Measurements from ENCODE around the gene FBP1.
"Not testable (repeated sequence)": the region's sequence is repeated elsewhere in the genome, so short reads cannot be mapped to it uniquely, and the experiment has no call there.

FBP1 gene

GRCh38 chr9:94568250-94568889 is 70.9 kb downstream of the FBP1 start:
- no peak for DNase-seq

GRCh38 chr9:94567271-94567670 is 72.0 kb downstream of the FBP1 start:
- DNase-seq = no peak

- no peak for DNase-seq
Measured at GRCh38 chr9:94566550-94566949, 72.8 kb downstream of the FBP1 start.

GRCh38 chr9:94564279-94564678 is 75.0 kb downstream of the FBP1 start:
- DNase-seq = not testable (repeated sequence)

DNA sequence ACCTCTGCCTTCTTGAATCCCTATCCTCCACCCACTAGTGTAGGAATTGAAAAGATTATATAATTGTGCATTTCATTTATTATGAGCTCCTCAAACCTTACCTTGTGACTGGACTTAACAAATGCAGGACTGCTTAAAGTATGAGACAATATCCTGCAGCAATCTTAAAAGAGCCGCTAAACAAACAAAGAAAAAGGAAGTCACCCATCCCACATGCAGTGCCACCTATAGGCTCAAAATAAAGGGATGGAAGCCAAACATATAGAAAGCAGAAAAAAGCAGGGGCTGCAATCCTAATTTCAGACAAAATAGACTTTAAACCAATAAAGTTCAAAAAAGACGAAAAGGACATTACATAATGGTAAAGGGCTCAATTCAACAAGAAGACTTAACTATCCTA is 75.8 kb downstream of the FBP1 start:
- DNase-seq = no peak

DNA sequence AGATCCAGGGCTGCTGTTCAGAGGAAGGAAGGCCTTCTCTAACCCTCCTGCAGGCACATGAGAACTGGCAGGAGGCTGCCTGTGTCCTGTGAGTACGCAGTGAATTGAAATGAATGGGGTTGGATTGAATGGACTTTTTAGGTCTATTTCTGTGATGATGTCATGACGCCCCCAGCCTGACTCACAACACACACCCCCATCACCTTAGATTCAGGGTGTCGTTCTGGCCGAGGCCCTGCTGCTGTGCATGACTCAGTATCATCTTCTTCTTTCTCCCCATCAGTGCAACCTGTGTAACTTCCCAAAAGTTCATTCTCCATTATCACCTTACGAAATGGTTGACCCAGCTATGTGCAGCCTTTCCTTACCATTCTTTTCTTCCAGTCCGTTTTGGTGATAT is 79.1 kb downstream of the FBP1 start:
- no peak for DNase-seq

GRCh38 chr9:94557376-94557775 is 81.9 kb downstream of the FBP1 start:
- DNase-seq = no peak

DNA sequence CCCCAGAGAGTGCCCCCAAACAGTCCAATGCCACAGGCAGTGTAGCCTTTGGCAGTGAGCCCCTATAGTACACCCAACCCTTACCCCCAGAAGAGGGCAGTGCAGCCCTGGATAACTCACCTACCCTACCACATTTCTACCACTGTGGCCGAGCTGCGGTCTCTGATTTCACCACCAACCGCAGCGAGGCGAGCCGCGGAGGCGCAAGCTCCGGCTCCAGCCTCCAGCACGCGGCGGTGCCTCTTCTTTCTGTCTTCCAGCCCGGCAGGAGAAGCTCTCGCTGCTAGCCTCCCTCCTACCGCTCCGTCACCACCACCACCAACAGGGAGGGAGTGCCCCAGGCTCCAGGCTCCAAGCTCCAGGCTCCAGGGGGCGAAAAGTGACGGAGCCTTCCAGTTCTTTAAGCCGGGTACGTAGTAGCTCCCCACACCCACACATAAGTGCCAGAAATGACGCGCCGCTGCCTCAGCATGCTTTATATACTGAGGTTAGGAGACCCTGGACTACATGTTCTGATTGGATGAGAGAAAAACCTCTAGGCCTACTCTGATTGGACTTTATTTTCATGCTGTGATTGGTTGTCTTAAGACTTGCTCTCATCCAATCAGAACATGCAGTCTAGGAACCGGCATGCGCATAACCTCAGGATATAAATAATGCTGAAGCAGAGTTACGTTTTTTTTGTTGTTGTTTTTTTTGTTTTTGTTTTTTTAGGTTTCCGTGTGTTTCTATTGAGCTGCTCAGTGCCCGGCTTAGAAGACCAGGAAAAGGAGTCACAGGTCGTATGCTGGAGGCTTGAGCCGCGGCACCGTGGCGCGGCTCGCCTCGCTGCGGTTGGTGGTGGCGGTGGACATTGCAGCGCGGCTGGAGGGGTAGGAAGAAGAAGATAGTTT is 84.6 kb downstream of the FBP1 start, which contains the start of gene PCAT7:
Gene PCAT7 (plus strand): TSS at position 645 of the 893 bp plus-strand sequence.
- no peak for DNase-seq

DNA sequence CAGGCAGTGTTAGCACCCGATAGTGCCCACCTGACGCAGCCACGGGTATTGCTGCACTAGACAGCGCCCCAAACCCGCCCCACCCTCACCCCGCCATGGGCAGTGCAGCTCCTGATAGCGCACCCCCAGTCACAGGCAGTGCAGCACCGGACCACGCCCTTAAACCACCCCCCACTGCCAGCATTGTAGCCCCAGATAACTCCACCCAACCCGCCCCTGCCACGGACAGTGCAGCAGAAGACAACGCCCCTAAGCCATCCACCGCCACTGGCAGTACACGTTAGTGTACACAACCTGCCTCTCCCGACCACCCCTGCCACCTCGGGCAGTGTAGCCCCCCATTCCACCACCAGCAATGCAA is 85.3 kb downstream of the FBP1 start:
- DNase-seq = no peak
